Lower leg skin (tissue), 3 donors: ENCODE measurements around the gene RNF207.

Experiments used
- POLR2A ChIP-seq, 2 donors: fragments of 450-650 bp; IDR thresholded peaks; one replicate each; pipeline ENCODE4 v1.6.1; 2016 to 2017; ENCODE audit warnings: antibody characterized with exemption in 2 of 2, mild to moderate bottlenecking in 1 of 2, moderate library complexity in 1 of 2
- TF ChIP-seq, protein P1 (sequence below), 3 donors: fragments of 450-650 bp; IDR thresholded peaks; one replicate each; pipeline ENCODE4 v1.5.1; 2016; ENCODE audit warnings: antibody characterized with exemption in 3 of 3, mild to moderate bottlenecking in 3 of 3, moderate library complexity in 2 of 3

DNA sequence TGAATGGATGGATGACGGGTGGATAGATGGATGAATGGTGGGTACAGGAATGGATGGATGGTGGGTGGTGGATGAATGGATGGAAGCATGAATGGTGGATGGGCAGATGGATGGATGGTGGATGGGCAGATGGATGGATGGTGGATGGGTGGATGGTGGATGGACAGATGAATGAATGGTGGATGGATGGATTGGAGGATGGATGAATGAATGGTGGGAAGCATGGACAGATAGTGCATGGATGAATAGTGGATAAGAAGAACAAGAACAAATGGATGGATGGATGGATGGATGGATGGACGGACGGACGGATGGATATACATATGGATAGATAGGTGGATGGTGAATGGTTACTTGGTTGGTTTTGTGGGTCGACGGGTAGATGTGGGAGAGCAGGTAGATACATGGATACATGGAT, 30.5 kb upstream of the RNF207 start:
- TF ChIP-seq POLR2A (IDR thresholded peaks at IDR 0.05): no peak
- TF ChIP-seq, protein P1, sequence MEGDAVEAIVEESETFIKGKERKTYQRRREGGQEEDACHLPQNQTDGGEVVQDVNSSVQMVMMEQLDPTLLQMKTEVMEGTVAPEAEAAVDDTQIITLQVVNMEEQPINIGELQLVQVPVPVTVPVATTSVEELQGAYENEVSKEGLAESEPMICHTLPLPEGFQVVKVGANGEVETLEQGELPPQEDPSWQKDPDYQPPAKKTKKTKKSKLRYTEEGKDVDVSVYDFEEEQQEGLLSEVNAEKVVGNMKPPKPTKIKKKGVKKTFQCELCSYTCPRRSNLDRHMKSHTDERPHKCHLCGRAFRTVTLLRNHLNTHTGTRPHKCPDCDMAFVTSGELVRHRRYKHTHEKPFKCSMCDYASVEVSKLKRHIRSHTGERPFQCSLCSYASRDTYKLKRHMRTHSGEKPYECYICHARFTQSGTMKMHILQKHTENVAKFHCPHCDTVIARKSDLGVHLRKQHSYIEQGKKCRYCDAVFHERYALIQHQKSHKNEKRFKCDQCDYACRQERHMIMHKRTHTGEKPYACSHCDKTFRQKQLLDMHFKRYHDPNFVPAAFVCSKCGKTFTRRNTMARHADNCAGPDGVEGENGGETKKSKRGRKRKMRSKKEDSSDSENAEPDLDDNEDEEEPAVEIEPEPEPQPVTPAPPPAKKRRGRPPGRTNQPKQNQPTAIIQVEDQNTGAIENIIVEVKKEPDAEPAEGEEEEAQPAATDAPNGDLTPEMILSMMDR (IDR thresholded peaks at IDR 0.05): no peak
